GM12878 (cell line): ENCODE measurements around the gene PJA2. TPM values are rescaled to one million over a fixed set of nuclear protein-coding genes. Genes with fewer than 3 reads are reported as not detected.

ENCODE experiments used
- BACH1 ChIP-seq: fragments of 450-650 bp; IDR thresholded peaks from 2 replicates; pipeline ENCODE4 v1.6.1; 2017; ENCODE audit warnings: mild to moderate bottlenecking, borderline replicate concordance
- DPF2 ChIP-seq: fragments of 450-650 bp; IDR thresholded peaks from 2 replicates; pipeline ENCODE4 v1.6.1; 2017; ENCODE audit warnings: mild to moderate bottlenecking
- IRF4 ChIP-seq: IDR thresholded peaks from 2 replicates; pipeline ENCODE4 v1.6.1; 2011; ENCODE audit warnings: low read depth, low read length
- KAT2A ChIP-seq: conservative IDR thresholded peaks from 2 replicates; pipeline ENCODE4 v1.6.1; 2011; ENCODE audit warnings: low read depth, low read length; ENCODE audit not compliant: control insufficient read depth
- NFXL1 ChIP-seq: fragments of 450-650 bp; IDR thresholded peaks from 2 replicates; pipeline ENCODE4 v1.6.1; 2017; ENCODE audit warnings: antibody characterized with exemption, mild to moderate bottlenecking, borderline replicate concordance
- POU2F2 ChIP-seq: IDR thresholded peaks from 3 replicates; pipeline ENCODE4 v1.6.1; 2011; ENCODE audit warnings: low read depth, mild to moderate bottlenecking, low read length, borderline replicate concordance
- SMAD5 ChIP-seq: IDR thresholded peaks from 2 replicates; pipeline ENCODE4 v1.6.1; 2016; ENCODE audit warnings: antibody characterized with exemption, low read depth
- SREBF1 ChIP-seq: IDR thresholded peaks from 2 replicates; pipeline ENCODE4 v1.6.1; 2012; ENCODE audit warnings: mild to moderate bottlenecking, low read length
- TBL1XR1 ChIP-seq: IDR thresholded peaks from 2 replicates; pipeline ENCODE4 v1.6.1; 2012; ENCODE audit warnings: low read depth, low read length, improper control_type of control experiment
- polyA plus RNA-seq, 11 experiments: library from polyadenylated mRNA; depleted of rRNA in 4 of 11; unstranded in 6 of 11; stranded (reverse) in 5 of 11; fragments of >200 nt; fragmentation: Nextera tagmentation in 4 of 11; fragmentation: Illumina TruSeq in 1 of 11; extraction: Ambion mirVana in 4 of 11; extraction: Trizol in 1 of 11; gene quantifications; 1 replicate in 1 of 11; 2 replicates in 10 of 11; pipeline versions ENCODE4 v1.2.1 to v1.2.3, GENCODE V29; 2011 to 2016; ENCODE audit warnings: inconsistent platforms in 2 of 11, missing spikeins in 2 of 11, low read depth in 1 of 11
- total RNA-seq, 4 experiments: library from RNA; depleted of rRNA in 3 of 4; stranded (reverse); fragments of >200 nt in 3 of 4; fragmentation: Illumina TruSeq in 1 of 4; extraction: Trizol in 1 of 4; gene quantifications; 2 replicates each; pipeline versions ENCODE4 v1.2.1 to v1.2.3, GENCODE V29; 2013 to 2021
- TF ChIP-seq, protein P1 (sequence below): fragments of 450-650 bp; conservative IDR thresholded peaks from 2 replicates; pipeline ENCODE4 v1.6.1; 2017; ENCODE audit warnings: mild to moderate bottlenecking, moderate library complexity
- TF ChIP-seq, protein P2 (sequence below): fragments of 450-650 bp; IDR thresholded peaks from 2 replicates; pipeline ENCODE4 v1.6.1; 2016; ENCODE audit warnings: mild to moderate bottlenecking, moderate library complexity, borderline replicate concordance

PJA2 gene
- total and polyA plus RNA-seq, 10 of the 15 experiments (the other 5 are each of a cell fraction or from before 2014, with no cell fraction given): 27.8 to 93.4 (median 47.8) TPM

GRCh38 chr5:109325456-109325855 is 84.3 kb downstream of the PJA2 start (continued):
- no peak for TF ChIP-seq SREBF1
- no peak for TF ChIP-seq DPF2
- no peak for TF ChIP-seq SMAD5
- TF ChIP-seq, protein P1, sequence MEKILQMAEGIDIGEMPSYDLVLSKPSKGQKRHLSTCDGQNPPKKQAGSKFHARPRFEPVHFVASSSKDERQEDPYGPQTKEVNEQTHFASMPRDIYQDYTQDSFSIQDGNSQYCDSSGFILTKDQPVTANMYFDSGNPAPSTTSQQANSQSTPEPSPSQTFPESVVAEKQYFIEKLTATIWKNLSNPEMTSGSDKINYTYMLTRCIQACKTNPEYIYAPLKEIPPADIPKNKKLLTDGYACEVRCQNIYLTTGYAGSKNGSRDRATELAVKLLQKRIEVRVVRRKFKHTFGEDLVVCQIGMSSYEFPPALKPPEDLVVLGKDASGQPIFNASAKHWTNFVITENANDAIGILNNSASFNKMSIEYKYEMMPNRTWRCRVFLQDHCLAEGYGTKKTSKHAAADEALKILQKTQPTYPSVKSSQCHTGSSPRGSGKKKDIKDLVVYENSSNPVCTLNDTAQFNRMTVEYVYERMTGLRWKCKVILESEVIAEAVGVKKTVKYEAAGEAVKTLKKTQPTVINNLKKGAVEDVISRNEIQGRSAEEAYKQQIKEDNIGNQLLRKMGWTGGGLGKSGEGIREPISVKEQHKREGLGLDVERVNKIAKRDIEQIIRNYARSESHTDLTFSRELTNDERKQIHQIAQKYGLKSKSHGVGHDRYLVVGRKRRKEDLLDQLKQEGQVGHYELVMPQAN: no peak
- TF ChIP-seq TBL1XR1: no peak
- no peak for TF ChIP-seq BACH1
- no peak for TF ChIP-seq IRF4
- TF ChIP-seq KAT2A: no peak
- TF ChIP-seq, protein P2, sequence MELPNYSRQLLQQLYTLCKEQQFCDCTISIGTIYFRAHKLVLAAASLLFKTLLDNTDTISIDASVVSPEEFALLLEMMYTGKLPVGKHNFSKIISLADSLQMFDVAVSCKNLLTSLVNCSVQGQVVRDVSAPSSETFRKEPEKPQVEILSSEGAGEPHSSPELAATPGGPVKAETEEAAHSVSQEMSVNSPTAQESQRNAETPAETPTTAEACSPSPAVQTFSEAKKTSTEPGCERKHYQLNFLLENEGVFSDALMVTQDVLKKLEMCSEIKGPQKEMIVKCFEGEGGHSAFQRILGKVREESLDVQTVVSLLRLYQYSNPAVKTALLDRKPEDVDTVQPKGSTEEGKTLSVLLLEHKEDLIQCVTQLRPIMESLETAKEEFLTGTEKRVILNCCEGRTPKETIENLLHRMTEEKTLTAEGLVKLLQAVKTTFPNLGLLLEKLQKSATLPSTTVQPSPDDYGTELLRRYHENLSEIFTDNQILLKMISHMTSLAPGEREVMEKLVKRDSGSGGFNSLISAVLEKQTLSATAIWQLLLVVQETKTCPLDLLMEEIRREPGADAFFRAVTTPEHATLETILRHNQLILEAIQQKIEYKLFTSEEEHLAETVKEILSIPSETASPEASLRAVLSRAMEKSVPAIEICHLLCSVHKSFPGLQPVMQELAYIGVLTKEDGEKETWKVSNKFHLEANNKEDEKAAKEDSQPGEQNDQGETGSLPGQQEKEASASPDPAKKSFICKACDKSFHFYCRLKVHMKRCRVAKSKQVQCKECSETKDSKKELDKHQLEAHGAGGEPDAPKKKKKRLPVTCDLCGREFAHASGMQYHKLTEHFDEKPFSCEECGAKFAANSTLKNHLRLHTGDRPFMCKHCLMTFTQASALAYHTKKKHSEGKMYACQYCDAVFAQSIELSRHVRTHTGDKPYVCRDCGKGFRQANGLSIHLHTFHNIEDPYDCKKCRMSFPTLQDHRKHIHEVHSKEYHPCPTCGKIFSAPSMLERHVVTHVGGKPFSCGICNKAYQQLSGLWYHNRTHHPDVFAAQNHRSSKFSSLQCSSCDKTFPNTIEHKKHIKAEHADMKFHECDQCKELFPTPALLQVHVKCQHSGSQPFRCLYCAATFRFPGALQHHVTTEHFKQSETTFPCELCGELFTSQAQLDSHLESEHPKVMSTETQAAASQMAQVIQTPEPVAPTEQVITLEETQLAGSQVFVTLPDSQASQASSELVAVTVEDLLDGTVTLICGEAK: no peak
- TF ChIP-seq NFXL1: no peak
- no peak for TF ChIP-seq POU2F2
- TF ChIP-seq, all 136 proteins: peak for 0
